Activated naive CD4-positive, alpha-beta T cell treated with anti-CD3 and anti-CD28 coated beads, Interleukin-2, amount 50 U/mL, for 72 hours (primary cell): Measurements from ENCODE around the gene ACTR3. TPM values are rescaled to one million over a fixed set of nuclear protein-coding genes. Genes with fewer than 3 reads are reported as not detected.
"Not testable (repeated sequence)": the region's sequence is repeated elsewhere in the genome, so short reads cannot be mapped to it uniquely, and the experiment has no call there.

Source experiments
- ATAC-seq, 2 donors: fragments of 150-1000 bp; cut with Tn5 transposase; 2 replicates each; pipeline ENCODE4 v1.10.0; 2021; ENCODE audit warnings: mild to moderate bottlenecking in 2 of 2, moderate library complexity in 2 of 2
- DNase-seq, 2 donors: peaks; one replicate each; pipeline ENCODE4 v3.0.0; 2021 to 2022; ENCODE audit warnings: low spot score in 2 of 2
- H3K27ac Mint-ChIP-seq, 2 donors: one replicate each; pipeline ENCODE4 v1.8.0; 2022; ENCODE audit warnings: mild to moderate bottlenecking in 2 of 2, mixed read lengths in 2 of 2
- H3K36me3 Mint-ChIP-seq, 2 donors: one replicate each; pipeline ENCODE4 v1.8.0; 2022; ENCODE audit warnings: mixed read lengths in 2 of 2
- H3K9me3 Mint-ChIP-seq, 2 donors: one replicate each; pipeline ENCODE4 v1.8.0; 2022; ENCODE audit warnings: mixed read lengths in 2 of 2
- total RNA-seq, 2 donors: library from RNA; stranded (reverse); gene quantifications; one replicate each; pipeline ENCODE4 v1.2.3, GENCODE V29; 2022

Gene ACTR3
- total RNA-seq, 2 donors from 2014 or later, result 520 to 570 TPM

DNA sequence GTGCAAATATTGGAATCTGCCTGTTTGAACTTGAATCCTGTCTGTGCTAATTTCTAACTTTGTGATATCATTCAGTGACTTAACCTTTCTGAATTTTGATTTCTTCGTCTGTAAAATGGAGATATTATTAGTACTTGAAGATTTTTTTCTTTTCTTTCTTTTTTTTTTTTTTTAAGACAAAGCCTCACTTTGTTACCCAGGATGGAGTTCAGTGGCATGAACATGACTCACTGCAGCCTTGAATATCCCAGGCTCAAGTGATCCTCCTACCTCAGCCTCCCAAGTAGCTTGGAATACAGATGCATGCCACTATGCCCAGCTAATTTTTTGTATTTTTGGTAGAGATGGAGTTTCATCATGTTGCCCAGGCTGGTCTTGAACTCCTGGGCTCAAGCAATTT, 28.3 kb downstream of the ACTR3 start:
- Mint-ChIP-seq H3K36me3 (peaks cover 14 to 26% of the 10 kb centered on the region in 2 donors), H3K9me3 (no peaks in the 10 kb centered on the region), H3K27ac (no peak overlapping the region)
- ATAC-seq (no peak), DNase-seq (no peak)

DNA sequence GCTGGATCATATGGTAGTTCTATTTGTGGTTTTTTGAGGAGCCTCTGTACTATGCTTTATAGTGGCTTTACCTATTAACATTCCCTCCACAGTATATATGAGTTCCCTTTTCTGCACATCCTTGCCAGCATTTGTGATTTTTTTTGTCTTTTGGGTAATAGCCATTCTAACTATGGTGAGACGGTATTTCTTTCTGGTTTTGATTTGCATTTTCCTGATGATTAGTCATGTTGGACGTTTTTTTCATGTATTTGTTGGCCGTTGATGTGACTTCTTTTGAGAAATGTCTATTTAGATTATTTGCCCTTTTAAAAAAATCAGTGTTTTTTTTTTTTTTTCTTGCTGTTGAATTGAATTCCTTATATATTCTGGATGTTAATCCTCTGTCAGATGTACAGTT, 31.1 kb downstream of the ACTR3 start:
- Mint-ChIP-seq H3K27ac (no peak overlapping the region), H3K36me3 (peaks cover 21 to 37% of the 10 kb centered on the region in 2 donors), H3K9me3 (no peaks in the 10 kb centered on the region)
- no peak for ATAC-seq
- DNase-seq, result no peak

DNA sequence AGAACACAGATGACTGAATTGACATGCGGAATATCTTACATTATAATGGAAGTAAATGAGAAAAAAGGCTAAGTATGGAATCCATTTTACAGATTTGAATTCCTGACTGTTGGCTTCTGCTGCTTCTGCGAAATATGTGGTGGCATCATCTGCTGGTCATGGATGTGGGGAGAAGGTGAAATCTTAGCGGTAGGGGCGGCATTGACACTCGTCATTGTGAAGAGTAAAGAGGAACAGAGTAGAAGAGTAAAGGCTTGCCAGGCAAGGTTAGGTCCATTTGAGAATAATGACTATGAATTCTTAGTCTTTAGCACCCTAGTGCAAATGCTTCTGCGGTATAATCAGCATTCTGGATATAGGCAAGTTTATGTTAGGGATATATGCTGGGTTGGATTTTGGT, 32.4 kb downstream of the ACTR3 start:
- no peak for ATAC-seq
- no peak overlapping the region for H3K27ac Mint-ChIP-seq

DNA sequence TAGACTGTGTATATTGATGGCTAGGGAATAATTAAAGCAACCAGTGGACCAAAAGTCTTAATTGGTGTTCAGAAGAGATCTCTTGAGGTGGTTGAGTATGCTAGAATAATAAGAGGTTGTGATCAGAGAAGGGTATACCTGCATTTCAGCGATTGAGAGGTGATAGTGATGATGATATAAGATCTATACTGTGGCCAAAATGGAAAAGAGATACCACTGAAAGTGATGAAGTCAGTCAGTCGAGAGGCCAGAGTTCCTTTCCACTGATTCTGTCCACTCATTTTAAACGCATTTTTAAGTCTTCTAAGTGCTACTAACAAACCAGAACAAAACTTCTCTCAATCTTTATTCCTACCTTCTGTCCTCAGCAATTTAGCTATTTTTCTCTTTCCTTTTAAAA, 32.9 kb downstream of the ACTR3 start:
- DNase-seq (no peak), ATAC-seq (peak; percentile 53 to 66)
- H3K36me3 Mint-ChIP-seq, result peaks cover 14 to 32% of the 10 kb centered on the region in 2 donors
- H3K27ac Mint-ChIP-seq, result no peak overlapping the region
- H3K9me3 Mint-ChIP-seq, result no peaks in the 10 kb centered on the region

More for the DNA sequence above, 32.4 kb downstream of the ACTR3 start:
- Mint-ChIP-seq H3K9me3 (no peaks in the 10 kb centered on the region), H3K36me3 (peaks cover 18 to 36% of the 10 kb centered on the region in 2 donors)
- no peak for DNase-seq

DNA sequence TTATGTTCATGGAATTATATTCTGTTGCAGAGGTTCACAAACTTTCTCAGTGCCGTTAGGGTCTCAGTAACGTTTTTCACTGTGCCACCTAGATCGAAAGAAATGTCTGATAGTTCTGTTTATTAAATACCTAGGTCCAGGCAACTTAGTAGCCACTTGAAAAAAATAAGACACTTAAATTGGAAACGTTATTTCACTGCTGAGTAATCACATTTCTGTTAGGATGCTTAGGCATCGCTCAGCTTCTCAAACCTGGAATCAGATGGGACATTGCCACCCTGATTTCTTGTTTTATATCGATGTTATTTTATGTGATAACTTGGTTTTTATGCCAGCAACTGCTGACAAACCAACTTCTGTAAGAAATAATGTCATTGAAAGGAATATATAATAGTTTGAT, 36.0 kb downstream of the ACTR3 start:
- H3K36me3 Mint-ChIP-seq, result peaks cover 13 to 46% of the 10 kb centered on the region in 2 donors
- no peak for DNase-seq
- no peak overlapping the region for H3K27ac Mint-ChIP-seq
- no peak for ATAC-seq
- H3K9me3 Mint-ChIP-seq, result no peaks in the 10 kb centered on the region

DNA sequence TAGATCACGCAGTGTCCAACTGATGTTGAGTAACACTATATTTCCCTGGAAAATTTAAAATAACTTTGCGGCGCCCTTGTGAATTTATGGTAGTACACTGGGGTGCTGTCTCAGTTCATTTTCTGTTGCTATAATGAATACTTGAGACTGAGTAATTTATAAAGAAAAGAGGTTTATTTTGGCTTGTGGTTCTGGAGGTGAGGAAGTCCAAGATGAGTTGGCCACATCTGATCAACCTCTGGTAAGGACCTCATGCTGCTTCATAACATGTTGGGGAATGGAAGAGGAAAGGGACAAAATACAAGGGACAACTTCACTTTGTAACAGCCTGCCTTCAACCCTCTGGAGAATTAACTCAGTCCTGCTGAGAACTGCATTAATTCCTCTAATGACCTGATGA, 36.4 kb downstream of the ACTR3 start:
- DNase-seq (no peak), ATAC-seq (peak in 1 of 2 donors; percentile 47)
- H3K36me3 Mint-ChIP-seq, result peaks cover 12 to 50% of the 10 kb centered on the region in 2 donors
- peak overlapping the region in 1 of 2 donors; percentile 10 for H3K27ac Mint-ChIP-seq
- H3K9me3 Mint-ChIP-seq, result no peaks in the 10 kb centered on the region

DNA sequence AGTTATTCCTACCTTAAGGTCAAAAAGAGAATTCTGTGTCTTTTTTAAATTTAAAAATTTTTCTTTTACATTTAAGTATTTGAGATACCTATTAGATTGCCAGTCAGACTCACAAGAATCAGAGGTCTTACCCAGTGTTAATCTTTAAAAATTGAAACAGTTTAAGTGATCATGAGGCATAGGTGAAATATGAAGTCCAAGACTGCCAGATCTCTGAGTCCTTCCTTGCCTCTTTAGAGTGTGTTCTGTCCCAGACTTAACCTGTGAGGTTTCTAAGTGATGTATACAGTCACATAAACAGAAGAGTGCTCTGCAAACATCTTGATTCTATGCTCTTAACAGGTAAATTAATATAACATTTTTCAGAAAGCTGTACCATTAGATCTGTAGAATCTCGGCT, 40.6 kb downstream of the ACTR3 start:
- DNase-seq (no peak), ATAC-seq (no peak)
- H3K9me3 Mint-ChIP-seq, result no peaks in the 10 kb centered on the region
- peaks cover 11 to 54% of the 10 kb centered on the region in 2 donors for H3K36me3 Mint-ChIP-seq
- H3K27ac Mint-ChIP-seq, result no peak overlapping the region

DNA sequence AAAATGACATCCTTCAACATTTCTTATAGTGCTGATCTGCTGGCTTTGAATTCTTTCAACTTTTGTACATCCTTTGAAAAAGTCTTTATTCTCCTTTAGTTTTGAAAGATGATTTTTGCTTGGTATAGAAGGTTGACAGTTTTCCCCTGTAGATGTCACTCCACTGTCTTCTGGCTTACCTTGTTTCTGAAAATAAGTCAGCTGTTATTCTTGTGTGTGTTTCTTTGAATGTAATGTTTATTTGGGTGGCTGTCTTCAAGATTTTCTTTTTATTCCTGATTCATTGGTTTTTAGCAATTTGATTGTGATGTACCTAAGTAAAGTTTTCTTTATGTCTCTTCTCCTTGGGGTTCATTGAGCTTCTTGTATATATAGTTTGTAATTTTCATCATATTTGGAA, 47.6 kb downstream of the ACTR3 start:
- DNase-seq (no peak), ATAC-seq (no peak)
- peak overlapping the region in 1 of 2 donors; percentile 70 for H3K27ac Mint-ChIP-seq
- H3K36me3 Mint-ChIP-seq, result peaks cover 17 to 62% of the 10 kb centered on the region in 2 donors
- peaks cover 0 to 5% of the 10 kb centered on the region in 2 donors for H3K9me3 Mint-ChIP-seq

DNA sequence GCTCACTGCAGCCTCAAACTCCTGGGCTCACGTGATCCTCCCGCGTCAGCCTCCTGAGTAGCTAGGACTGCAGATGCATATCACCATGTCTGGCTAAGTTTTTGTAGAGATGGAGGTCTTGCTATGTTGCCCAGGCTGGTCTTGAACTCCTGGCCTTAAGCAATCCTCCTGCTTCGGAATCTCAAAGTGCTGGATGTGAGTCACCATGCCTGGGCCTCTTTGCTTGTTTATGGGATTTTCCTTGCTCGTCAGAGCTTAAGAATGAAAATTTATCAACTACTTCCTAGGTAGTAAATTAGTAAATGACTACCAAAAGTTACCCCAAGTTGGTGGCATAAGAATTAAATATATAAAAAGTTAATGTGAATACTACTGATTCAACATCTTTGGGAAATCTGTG, 51.0 kb downstream of the ACTR3 start:
- peaks cover 16 to 42% of the 10 kb centered on the region in 2 donors for H3K36me3 Mint-ChIP-seq
- no peak for ATAC-seq

DNA sequence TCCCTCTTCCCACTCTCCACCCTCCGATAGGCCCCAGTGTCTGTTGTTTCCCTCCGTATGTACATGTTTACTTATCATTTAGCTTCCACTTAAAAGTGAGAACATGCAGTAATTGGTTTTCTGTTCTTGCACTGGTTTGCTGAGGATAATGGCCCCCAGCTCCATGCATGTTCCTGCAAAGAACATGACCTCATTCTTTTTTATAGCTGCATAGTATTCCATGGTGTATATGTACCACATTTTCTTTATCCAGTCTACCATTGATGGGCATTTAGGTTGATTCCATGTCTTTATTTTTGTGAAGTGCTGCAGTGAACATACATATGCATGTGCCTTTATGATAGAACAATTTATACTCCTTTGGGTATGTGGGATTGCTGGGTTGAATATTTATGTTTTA, 55.9 kb downstream of the ACTR3 start:
- Mint-ChIP-seq H3K36me3 (peaks cover 14 to 46% of the 10 kb centered on the region in 2 donors), H3K27ac (peak overlapping the region in 1 of 2 donors; percentile 45)
- ATAC-seq, DNase-seq, H3K9me3 Mint-ChIP-seq: not testable (repeated sequence)

More for the DNA sequence above, 51.0 kb downstream of the ACTR3 start:
- no peak overlapping the region for H3K27ac Mint-ChIP-seq
- DNase-seq, result no peak
- H3K9me3 Mint-ChIP-seq, result peaks cover 0 to 9% of the 10 kb centered on the region in 2 donors

DNA sequence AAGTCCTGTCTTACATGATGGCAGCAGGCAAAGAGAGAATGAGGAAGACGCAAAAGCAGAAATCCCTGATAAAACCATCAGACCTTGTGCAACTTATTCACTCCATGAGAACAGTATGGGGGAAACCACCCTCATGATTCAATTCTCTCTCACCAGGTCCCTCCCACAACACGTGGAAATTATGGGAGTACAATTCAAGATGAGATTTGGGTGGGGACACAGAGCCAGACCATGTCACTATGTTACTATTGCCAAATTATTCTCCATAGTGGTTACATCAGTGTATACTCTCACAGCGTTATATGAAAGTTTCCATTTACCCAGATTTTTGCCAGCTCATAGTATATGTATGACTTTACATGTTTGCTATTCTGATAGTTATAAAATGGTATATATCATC, 61.0 kb downstream of the ACTR3 start:
- ATAC-seq, result peak in 1 of 2 donors; percentile 39
- Mint-ChIP-seq H3K27ac (peak overlapping the region in 1 of 2 donors; percentile 67), H3K36me3 (peaks cover 9 to 62% of the 10 kb centered on the region in 2 donors)
- not testable (repeated sequence) for H3K9me3 Mint-ChIP-seq, DNase-seq

DNA sequence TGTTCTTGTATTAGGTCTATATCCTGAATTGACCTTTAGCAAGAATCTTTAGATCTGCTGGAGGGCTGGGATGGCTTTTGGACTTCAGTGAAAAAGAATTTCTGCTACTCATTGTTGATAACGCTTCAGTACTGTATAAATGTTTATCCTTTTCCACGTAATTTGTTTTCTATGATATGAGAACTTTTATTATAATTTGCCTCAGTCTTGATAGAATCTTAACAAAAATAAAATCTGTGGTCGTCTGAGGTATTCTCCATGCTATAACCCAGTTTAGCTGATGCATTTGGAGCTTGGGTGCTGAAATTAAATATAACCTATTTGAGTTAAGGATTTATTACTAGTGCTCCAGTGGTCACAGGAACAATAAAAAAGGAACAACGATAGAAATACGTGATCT, 71.1 kb downstream of the ACTR3 start:
- no peak for ATAC-seq
- no peaks in the 10 kb centered on the region for H3K9me3 Mint-ChIP-seq
- no peak overlapping the region for H3K27ac Mint-ChIP-seq
- no peak for DNase-seq
- peaks cover 0 to 16% of the 10 kb centered on the region in 2 donors for H3K36me3 Mint-ChIP-seq

DNA sequence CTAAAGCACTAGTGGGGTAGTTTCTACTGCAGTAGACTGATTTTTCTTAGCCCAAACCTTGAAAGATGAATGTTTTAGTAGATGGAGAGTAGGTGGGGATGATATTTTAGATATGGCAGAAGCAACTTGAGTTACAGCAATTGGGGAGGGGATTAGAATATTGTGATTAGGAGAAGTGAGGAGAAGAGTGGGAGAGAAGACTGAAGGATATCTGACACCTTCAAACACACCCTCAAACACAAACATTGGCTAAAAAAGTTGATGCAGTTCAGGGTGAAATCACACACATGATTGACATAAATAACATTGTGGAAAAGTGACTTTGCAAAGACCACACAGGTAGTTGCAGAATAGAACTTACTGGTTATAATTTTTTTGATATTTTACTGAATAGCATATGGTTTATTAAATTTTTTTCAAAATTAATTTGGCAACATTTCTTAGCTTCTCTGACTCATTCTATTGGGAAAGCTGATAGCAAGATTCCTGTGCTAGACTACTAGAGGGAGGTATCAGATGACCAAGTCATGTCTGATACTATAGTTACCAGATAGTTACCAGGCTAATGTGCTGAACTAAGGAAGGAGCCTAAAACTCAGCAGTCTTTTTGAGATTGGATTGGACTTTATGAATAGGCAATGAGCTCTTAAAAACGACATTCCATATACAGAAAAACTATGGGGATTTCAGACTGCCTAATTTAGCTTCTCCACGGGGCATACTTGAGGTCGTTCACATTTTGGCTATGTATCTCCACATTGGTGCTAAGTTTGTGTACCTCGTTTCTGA, 73.0 kb downstream of the ACTR3 start:
- DNase-seq, result no peak
- no peak for ATAC-seq
- Mint-ChIP-seq H3K36me3 (peaks cover 0 to 5% of the 10 kb centered on the region in 2 donors), H3K9me3 (no peaks in the 10 kb centered on the region), H3K27ac (peak overlapping the region in 1 of 2 donors; percentile 4)

DNA sequence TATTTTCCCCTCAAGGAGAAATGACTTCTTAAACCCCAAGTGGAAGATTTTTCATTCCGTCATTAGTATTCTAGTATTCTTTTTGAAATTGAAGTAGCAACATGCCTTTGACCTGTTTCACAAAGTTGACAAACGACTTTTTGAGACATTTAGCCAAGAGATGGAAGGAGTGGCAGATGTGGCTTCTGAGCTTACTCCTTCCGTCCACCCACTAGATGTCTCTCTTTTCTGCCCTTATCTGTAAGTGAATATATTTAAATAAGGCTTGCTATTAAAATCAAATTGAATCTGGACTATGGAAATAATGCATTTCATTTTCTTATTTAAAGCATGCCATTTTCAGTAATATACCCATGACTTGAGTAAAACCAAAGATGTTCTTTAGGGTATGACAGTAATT, 74.1 kb downstream of the ACTR3 start:
- ATAC-seq (no peak), DNase-seq (no peak)
- no peaks in the 10 kb centered on the region for H3K9me3 Mint-ChIP-seq
- no peak overlapping the region for H3K27ac Mint-ChIP-seq
- H3K36me3 Mint-ChIP-seq, result peaks cover 0 to 5% of the 10 kb centered on the region in 2 donors

DNA sequence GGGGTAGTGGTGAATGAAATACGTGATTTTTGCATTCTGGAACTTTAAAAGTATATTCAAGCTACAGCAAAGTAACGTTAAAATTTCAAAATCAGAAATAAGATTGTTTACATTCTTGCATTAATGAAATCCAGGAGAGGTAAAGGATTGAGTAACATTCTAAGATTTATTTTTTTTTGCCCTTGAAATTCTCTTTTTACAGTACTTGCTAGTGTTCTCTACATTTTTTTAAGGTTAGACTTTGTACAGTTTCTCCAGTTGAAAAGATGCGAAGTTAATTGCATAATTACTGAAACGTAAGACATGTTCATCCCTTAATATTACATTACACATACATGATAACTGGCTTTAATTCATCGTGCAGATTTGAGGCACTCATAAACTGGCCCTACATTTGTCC, 74.5 kb downstream of the ACTR3 start:
- DNase-seq, result no peak
- Mint-ChIP-seq H3K36me3 (peaks cover 0 to 1% of the 10 kb centered on the region in 2 donors), H3K9me3 (no peaks in the 10 kb centered on the region), H3K27ac (no peak overlapping the region)
- no peak for ATAC-seq

DNA sequence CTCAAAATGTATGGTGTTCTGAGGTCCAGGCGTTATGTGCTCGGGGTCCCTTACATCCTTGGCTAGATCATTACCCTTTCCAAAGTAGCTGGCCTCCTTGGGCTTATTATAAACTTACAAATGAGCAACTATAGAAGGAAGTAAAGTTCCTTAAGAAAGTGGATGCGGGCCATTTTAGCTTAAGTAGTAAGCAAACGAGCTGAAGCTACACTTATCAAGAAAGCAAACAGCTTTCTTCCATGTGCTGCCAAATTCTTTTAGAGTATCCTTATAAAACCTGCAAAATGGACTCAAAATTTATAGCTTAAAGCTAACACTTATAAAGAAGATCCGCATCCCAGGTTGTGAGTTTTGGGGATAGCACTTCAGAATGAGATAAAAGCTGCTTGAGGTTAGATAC, 75.3 kb downstream of the ACTR3 start:
- DNase-seq, result no peak
- Mint-ChIP-seq H3K36me3 (no peaks in the 10 kb centered on the region), H3K9me3 (no peaks in the 10 kb centered on the region), H3K27ac (no peak overlapping the region)
- ATAC-seq, result no peak

DNA sequence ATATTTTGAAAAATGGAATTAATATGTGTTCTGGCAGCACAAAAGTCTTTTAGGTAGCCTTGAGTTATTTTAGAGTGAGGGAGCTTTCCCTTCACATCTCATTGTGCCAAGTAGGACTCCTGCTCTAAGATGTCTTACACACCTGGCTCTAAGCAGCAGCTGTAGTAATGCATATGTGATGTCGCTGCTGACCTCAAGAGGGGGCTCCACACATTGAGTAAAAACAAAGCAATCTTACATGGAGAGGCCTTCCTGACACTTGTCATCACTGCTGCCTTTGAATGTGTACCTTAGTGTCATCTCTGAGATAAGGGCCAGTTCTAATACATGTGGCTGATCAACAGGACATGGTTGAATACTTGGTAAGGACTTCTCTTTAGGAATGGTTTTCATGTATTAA, 75.8 kb downstream of the ACTR3 start:
- no peak for DNase-seq
- Mint-ChIP-seq H3K36me3 (no peaks in the 10 kb centered on the region), H3K27ac (peak overlapping the region in 1 of 2 donors; percentile 38), H3K9me3 (no peaks in the 10 kb centered on the region)
- peak; percentile 50 to 58 for ATAC-seq

DNA sequence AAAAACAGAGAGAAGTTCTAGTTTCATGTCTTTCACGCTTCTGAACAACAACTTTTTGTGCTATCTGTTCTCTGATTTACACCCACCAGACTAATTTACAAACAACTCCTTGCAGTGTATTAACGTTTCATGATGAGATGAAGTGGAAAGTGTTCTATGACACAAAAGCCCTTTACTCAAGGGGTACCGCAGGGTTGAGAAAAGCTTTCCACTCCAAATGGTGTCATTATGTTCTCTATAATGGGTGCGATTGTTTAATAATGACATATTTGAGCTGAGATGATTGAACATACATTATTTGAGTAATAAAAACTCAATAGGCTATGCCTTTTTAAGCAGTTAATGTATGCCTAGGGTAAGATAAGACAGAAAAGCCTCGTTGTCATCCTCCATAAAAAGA, 76.3 kb downstream of the ACTR3 start:
- H3K27ac Mint-ChIP-seq, result peak overlapping the region in 1 of 2 donors; percentile 38

More for the DNA sequence above, 76.3 kb downstream of the ACTR3 start:
- Mint-ChIP-seq H3K9me3 (no peaks in the 10 kb centered on the region), H3K36me3 (no peaks in the 10 kb centered on the region)
- ATAC-seq (no peak), DNase-seq (no peak)
